Epidermal melanocyte (primary cell): ENCODE results near the gene COPB1.
"Not testable (repeated sequence)": the region's sequence is repeated elsewhere in the genome, so short reads cannot be mapped to it uniquely, and the experiment has no call there.

ENCODE experiments used
- DNase-seq: peaks from one replicate; pipeline ENCODE4 v3.0.0; 2011; ENCODE audit warnings: low spot score; ENCODE audit not compliant: insufficient read length

COPB1 gene, protein sequence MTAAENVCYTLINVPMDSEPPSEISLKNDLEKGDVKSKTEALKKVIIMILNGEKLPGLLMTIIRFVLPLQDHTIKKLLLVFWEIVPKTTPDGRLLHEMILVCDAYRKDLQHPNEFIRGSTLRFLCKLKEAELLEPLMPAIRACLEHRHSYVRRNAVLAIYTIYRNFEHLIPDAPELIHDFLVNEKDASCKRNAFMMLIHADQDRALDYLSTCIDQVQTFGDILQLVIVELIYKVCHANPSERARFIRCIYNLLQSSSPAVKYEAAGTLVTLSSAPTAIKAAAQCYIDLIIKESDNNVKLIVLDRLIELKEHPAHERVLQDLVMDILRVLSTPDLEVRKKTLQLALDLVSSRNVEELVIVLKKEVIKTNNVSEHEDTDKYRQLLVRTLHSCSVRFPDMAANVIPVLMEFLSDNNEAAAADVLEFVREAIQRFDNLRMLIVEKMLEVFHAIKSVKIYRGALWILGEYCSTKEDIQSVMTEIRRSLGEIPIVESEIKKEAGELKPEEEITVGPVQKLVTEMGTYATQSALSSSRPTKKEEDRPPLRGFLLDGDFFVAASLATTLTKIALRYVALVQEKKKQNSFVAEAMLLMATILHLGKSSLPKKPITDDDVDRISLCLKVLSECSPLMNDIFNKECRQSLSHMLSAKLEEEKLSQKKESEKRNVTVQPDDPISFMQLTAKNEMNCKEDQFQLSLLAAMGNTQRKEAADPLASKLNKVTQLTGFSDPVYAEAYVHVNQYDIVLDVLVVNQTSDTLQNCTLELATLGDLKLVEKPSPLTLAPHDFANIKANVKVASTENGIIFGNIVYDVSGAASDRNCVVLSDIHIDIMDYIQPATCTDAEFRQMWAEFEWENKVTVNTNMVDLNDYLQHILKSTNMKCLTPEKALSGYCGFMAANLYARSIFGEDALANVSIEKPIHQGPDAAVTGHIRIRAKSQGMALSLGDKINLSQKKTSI

DNA sequence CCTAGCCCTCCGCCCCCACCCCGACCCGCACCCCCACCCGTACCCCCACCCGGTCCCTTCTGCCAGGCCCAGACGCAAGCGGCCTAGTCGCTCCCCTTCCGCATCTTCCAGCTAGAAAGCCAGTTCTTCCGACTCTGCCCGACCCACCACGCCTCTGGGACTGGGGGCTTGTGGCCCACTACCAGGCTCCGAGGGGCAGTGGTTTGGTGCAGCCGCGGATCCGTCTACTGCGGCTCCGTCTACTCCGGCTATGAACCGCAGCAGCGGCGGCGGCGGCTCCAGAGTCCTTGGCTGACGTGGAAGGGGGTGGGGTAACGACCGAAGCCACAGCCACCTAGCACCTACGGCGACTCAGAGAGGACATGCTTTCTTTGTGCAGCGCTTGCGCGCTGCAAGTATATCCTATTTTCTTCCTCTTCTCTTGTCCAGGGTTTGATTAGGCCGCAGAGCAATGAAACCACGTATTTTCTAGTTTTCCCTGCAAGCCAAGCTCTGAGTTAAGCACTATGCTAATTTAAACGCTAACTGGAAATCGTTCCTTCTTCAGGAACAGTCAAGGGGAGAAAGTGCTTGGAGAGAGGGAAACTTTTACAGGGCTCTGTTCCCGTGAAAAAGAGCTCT is at the start of gene COPB1:
Gene COPB1, minus strand, starts transcription at position 252 of the 621 bp plus-strand sequence. CDS start 883 bp downstream, outside the sequence.
- peak; percentile 74 for DNase-seq

DNA sequence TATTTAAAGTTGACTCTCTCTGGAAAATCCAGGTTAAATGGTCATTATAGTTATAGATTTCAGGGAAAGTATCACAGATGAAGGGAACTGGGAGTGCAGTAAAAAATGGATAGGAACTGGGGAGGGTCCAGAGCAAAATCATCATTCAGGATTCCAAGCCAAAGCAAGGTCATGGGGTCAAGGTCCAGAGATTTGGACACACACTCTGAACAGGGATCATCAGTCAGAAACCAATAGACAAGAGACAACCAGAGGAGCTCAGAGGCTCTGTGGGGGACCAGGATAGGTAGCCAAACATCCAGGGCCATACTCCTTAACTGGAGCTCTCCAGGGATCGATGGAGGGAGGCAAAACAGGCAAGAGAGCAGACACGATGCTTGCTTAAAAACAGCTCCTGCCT is 47.8 kb upstream of the COPB1 start:
- DNase-seq, result no peak

- DNase-seq, result no peak
Observed at GRCh38 chr11:14546672-14547071, 47.1 kb upstream of the COPB1 start.

DNA sequence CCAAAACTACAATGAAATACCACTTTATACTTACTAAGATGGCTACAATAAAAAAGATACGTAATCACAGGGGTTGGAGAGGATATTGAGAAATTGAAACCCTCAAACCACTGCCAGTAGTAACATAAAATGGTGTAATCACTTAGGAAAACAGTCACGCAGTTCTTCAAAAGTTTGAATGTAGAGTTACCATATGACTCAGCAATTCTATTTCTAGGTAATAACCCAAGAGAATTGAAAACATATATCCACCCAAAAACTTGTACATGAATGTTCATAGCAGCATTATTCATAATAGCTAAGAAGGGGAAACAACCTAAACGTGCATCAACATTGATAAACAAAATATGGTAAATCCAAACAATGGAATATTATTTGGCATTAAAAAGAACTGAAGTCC is 45.0 kb upstream of the COPB1 start:
- DNase-seq, result no peak

GRCh38 chr11:14543260-14543659 is 43.6 kb upstream of the COPB1 start:
- no peak for DNase-seq

DNA sequence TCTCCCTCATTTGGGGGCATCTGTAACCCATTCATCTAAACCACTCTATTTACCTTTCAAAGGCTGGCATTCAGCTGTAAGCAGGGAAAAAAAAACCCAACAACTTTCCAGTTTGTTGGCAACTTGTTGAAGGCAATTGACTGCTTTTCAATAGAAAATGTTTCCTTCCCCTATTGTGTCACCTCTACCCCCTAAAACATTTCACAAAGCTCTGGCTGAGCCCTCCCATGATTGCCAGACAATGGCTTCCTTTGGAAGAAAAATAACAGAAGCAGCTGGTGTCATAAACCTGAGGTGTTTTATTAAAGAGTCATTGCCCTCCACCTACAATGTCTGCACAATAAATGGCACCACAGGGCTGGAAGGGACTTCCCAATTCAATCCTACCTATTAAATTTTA is 42.7 kb upstream of the COPB1 start:
- no peak for DNase-seq

DNA sequence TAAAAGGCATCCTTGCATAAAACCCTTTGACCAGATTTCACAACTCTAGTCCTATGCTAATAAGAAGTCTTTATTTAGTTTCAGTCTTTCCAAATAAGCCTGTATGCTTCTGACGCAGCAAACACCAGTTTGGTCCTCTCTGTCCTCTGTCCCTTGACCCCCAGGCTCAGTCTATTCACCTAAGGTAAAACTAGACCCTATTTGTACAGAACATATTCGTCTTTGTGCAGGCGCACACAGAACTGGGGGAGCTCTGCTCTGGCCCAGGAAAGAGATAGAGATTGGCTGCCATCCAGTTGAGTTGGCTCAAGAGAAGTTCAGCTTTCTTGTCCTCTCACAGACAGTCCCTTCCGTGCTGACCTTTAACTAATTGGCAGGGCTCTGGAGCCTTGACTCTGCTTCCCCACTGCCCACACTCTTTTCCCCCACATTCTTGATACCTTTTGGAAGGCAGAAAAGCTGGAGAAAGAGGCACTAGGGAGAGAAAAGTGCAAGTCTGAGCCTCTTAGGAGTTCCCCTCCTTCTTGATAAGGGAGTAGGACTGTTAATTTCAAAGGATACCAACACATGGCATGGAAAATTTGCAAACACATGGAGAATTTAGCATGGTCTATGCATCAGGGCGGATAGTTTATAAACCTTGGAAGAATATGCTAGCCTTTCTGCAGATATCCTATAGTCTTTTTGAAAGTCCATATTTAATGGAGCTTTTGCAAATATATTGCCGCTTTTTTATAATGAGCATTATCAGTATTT is 41.8 kb upstream of the COPB1 start:
- DNase-seq, result no peak

DNA sequence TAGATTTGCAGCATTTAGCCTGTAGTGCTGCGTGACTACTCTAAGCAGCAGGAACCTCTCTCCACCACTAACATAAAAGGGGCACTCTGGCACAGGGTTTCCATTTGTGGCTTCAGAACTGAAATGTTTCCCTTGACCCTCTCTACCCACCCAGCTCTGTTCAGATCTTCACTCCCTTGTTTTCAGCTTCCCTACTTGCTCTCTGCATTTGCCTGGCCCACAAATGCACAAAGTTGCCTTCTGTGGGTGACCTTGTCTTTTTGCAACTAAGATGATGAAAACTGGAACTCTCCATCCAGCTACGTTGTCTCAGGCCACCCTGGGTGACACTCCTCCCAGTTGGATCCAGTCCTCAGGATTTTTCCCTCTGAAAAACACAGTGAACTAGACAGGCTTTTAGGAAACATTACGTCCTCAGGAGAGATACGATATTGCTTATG is 40.4 kb upstream of the COPB1 start:
- DNase-seq, result no peak

- no peak for DNase-seq
Observed at GRCh38 chr11:14538926-14539554, 39.4 kb upstream of the COPB1 start.

DNA sequence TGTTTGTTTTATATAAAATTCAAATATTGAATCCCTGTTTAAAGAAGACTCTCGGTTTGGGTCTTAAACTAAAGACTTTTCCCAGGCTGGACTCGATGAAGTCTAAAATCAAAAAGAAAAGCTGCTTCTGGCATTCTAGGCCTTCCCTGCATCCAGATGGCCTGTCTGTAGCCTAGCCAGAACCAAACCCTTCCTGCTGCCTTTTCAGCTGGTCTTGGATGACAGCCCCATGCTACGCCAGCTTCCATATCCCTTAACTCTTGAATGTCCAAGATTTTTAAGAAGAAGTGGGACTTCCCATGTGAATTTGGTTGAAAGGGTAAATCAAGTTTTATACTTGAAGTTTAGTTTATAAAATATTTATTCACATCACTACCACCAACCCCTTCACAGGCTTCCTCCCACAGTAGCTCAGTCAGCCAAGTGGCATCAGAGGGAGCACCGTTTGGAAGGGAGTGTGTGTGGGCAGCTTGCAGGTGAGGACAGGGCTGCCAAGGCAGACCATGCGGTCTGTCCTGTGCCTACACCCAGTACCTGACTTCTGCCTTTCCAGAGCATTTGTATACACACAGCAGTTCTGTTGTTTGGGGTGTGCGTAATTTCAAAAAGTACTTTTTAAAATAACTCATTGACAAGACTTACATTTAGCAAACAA is 38.8 kb upstream of the COPB1 start:
- DNase-seq, result no peak

DNA sequence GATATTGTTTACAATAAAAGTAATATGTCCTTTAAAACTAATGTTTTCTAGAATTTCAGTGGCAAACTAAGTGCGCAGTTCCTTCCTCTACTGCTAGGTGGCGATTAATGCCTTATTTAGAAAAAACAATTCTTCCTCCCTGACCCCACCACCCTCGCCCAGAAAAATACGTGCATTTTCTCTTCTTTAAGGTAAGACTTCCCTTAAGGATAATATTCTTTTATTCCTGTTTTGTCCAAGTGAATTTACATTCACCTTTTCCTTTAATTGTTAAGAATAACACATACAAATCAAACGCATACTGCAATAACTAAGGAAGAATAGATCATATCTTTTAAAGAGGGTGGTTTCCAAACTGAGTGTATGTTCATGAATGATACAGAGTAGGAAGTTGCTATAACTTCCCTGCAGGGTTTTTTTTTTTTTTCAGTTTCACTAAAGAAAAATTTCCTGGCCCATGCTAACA is 37.6 kb upstream of the COPB1 start:
- peak; percentile 43 for DNase-seq

- not testable (repeated sequence) for DNase-seq
Observed at GRCh38 chr11:14535166-14535565, 35.6 kb upstream of the COPB1 start.

DNA sequence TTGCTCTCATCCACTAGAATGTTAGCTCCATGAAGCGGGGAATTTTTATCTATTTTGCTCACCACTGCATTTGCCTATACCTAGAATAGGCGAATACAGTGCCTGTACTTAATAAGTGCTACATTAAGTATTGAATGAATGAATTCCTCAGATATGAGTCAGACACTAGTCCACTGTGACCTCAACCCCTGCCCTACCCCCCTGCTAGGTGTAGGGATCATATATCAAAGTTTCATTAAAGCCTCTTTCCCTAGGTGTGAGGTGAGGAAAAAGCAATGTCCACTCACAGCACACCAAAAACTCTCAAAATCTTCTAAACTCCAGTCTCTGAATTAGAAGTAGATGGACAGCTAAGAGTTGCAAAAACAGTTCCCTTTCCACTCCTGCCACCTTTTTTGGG is 30.3 kb upstream of the COPB1 start:
- DNase-seq, result no peak

DNA sequence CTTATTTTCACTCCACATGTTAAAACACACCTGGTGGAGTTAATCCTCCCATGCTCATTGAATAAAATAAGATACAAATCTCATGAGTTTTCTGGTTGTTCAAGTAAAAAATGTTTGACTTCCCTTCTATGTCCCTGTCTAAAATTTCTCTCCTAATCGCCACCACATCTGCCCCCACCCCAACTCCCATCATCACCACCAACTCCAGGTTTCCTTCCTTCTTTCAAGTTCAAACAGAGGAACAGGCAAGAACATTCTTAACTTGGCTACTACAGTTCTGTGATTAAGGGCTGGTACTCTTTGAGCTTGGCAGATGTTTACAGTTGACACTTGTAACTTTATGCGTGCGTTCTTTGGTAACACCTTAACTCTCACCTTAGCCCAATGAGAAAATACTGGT is 29.7 kb upstream of the COPB1 start:
- no peak for DNase-seq

DNA sequence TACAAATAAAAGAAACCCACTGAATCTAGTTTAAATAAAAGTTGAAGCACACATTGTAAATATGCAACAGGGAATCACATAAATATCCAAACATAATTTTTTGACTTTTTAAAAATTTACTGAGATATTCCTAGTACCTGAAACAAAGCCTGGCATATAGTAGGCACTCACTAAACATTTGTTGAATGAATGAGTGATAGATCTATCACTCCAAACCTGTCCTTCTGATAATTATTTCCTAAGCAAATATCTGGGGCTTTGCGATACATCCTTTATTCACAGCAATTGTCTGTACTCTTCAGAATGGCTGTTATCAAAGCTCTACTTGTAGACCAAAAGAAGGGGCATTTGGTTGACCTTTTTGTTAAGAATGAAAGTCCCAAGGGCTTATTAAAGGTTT is 23.2 kb upstream of the COPB1 start:
- no peak for DNase-seq

DNA sequence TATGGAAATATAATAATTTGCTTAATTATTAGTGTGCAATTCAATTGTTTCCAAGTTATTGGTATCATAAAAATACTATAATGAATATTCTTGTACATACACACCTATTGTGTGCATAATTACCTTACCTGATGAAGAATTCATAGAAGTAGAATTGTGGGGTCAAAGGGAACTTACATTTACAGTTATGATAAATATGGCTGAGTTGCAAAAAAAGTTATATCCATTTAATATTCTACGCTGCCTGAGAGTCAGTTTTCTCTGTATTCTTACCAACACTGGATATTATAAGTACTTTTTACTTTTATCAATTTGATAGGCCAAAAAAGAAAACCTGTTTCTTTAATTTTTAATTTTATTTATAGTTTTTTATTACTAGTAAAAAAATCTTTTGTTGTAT is 22.6 kb upstream of the COPB1 start:
- DNase-seq, result no peak

GRCh38 chr11:14520747-14521151 is 21.1 kb upstream of the COPB1 start:
- DNase-seq, result no peak

DNA sequence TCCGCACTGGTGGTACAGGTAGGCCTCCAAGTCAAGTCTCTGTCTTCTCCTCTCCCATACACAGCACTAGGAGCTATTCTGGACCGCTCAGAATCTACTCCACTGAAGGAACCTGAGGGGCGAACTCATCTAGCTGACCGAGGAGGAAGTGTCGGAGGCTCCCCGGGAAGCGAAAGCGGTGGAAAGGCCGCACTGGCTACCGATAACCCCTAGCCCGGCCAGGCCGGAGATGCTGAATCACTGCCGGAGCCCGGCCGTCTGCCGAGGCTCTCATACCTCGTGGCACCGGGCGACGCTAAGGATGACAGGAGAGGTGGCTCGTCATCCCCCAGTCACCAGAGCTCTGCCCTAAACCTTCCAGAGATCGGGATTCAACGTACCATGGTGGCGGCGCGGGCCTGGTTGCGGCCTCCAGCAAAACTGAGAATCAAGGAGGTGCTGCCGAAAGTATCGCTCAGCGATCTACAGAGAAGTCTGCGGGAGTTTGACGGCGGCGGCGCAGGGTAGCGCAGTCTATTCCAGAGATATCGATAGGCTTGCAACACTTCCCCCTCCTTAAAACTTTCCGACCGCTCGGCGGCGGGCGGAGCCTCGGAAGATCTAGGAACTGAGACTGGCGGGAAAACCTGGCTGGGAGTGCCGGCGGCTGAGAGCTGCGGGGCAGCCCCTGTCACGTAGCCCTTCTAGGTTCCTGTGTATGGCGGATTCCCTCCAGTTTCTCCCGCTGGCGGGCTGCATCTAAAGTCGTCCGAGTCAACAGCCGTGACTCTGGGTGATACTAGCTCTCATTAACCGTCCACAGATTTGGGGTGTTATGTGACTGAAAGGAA is 20.5 kb upstream of the COPB1 start, which contains the start of gene PSMA1:
Gene PSMA1, minus strand, starts transcription at position 470 of the 830 bp plus-strand sequence. Its CDS starts 87 bp downstream, at position 383.
- DNase-seq, result peak; percentile 72

- DNase-seq, result no peak
Observed at GRCh38 chr11:14519597-14519916, 19.9 kb upstream of the COPB1 start.
